ENCODE measurements around the gene IKBIP.
A peak's percentile ranks its signal among the peaks of the same experiment; 100 is the strongest.

The IKBIP gene

GRCh38 chr12:98591209-98591608, 53.4 kb downstream of the IKBIP start:
- H3K36me3 ChIP-seq (ENCODE audit: insufficient read depth, low read length): peaks cover 23% of the 10 kb centered on the region

GRCh38 chr12:98587084-98587483, 57.5 kb downstream of the IKBIP start:
- Histone ChIP-seq H3K27ac (ENCODE audit: low read length) (no peak overlapping the region), H4K20me1 (ENCODE audit: insufficient read depth, low read length) (no peaks in the 10 kb centered on the region), H3K36me3 (ENCODE audit: insufficient read depth, low read length) (no peaks in the 10 kb centered on the region), H2AFZ (ENCODE audit: low read depth, low read length) (no peak overlapping the region), H3K9ac (ENCODE audit: low read depth, low read length) (no peak overlapping the region), H3K9me3 (ENCODE audit: insufficient read depth, low read length, severe bottlenecking) (no peaks in the 10 kb centered on the region), H3K27me3 (ENCODE audit: insufficient read depth, low read length, poor library complexity) (no peaks in the 10 kb centered on the region), H3K79me2 (ENCODE audit: insufficient read depth, low read length) (no peaks in the 10 kb centered on the region), H3K4me3 (ENCODE audit: low read depth in 1 of 2, low read length in 2 of 2) (no peak overlapping the region), H3K4me1 (ENCODE audit: insufficient read depth, low read length) (no peaks in the 10 kb centered on the region), H3K4me2 (ENCODE audit: insufficient read depth, low read length) (no peak overlapping the region)
- TF ChIP-seq CTCF (IDR thresholded peaks at IDR 0.05; ENCODE audit: borderline replicate concordance, extremely low read depth, low read length, poor library complexity, severe bottlenecking) (no peak), EZH2 (IDR thresholded peaks at IDR 0.05; ENCODE audit: borderline replicate concordance, low read depth, low read length, severe bottlenecking) (no peak)
- no peak for DNase-seq
- no peak for ATAC-seq (ENCODE audit: insufficient read depth, low read depth)

More at GRCh38 chr12:98591209-98591608, 53.4 kb downstream of the IKBIP start:
- peaks cover 23% of the 10 kb centered on the region for H3K4me1 ChIP-seq (ENCODE audit: insufficient read depth, low read length)
- H3K27ac ChIP-seq (ENCODE audit: low read length): no peak overlapping the region
- no peak overlapping the region for H3K9ac ChIP-seq (ENCODE audit: low read depth, low read length)
- no peak for TF ChIP-seq EZH2 (IDR thresholded peaks at IDR 0.05; ENCODE audit: borderline replicate concordance, low read depth, low read length, severe bottlenecking)
- peak; percentile 12 for TF ChIP-seq CTCF (IDR thresholded peaks at IDR 0.05; ENCODE audit: borderline replicate concordance, extremely low read depth, low read length, poor library complexity, severe bottlenecking)
- H4K20me1 ChIP-seq (ENCODE audit: insufficient read depth, low read length): peaks cover 21% of the 10 kb centered on the region
- ATAC-seq (ENCODE audit: insufficient read depth, low read depth) (no peak), DNase-seq (no peak)
- H2AFZ ChIP-seq (ENCODE audit: low read depth, low read length): peak overlapping the region; percentile 47; the same call in 1 of the 2 replicates
- H3K4me2 ChIP-seq (ENCODE audit: insufficient read depth, low read length): no peak overlapping the region
- H3K9me3 ChIP-seq (ENCODE audit: insufficient read depth, low read length, severe bottlenecking): no peaks in the 10 kb centered on the region
- peaks cover 28% of the 10 kb centered on the region for H3K79me2 ChIP-seq (ENCODE audit: insufficient read depth, low read length)
- no peak overlapping the region for H3K4me3 ChIP-seq (ENCODE audit: low read depth in 1 of 2, low read length in 2 of 2)
- H3K27me3 ChIP-seq (ENCODE audit: insufficient read depth, low read length, poor library complexity): no peaks in the 10 kb centered on the region

- DNase-seq (no peak), ATAC-seq (ENCODE audit: insufficient read depth, low read depth) (no peak)
- Histone ChIP-seq H3K27me3 (ENCODE audit: insufficient read depth, low read length, poor library complexity) (no peaks in the 10 kb centered on the region), H4K20me1 (ENCODE audit: insufficient read depth, low read length) (no peaks in the 10 kb centered on the region), H3K27ac (ENCODE audit: low read length) (no peak overlapping the region), H3K9ac (ENCODE audit: low read depth, low read length) (no peak overlapping the region), H3K36me3 (ENCODE audit: insufficient read depth, low read length) (no peaks in the 10 kb centered on the region), H3K4me1 (ENCODE audit: insufficient read depth, low read length) (no peaks in the 10 kb centered on the region), H2AFZ (ENCODE audit: low read depth, low read length) (no peak overlapping the region), H3K4me2 (ENCODE audit: insufficient read depth, low read length) (no peak overlapping the region), H3K9me3 (ENCODE audit: insufficient read depth, low read length, severe bottlenecking) (no peaks in the 10 kb centered on the region), H3K79me2 (ENCODE audit: insufficient read depth, low read length) (no peaks in the 10 kb centered on the region), H3K4me3 (ENCODE audit: low read depth in 1 of 2, low read length in 2 of 2) (no peak overlapping the region)
- TF ChIP-seq CTCF (IDR thresholded peaks at IDR 0.05; ENCODE audit: borderline replicate concordance, extremely low read depth, low read length, poor library complexity, severe bottlenecking) (no peak), EZH2 (IDR thresholded peaks at IDR 0.05; ENCODE audit: borderline replicate concordance, low read depth, low read length, severe bottlenecking) (no peak)
These were observed 62.5 kb downstream of the IKBIP start for GRCh38 chr12:98582093-98582492.

- Histone ChIP-seq H4K20me1 (ENCODE audit: insufficient read depth, low read length) (no peaks in the 10 kb centered on the region), H3K79me2 (ENCODE audit: insufficient read depth, low read length) (no peaks in the 10 kb centered on the region), H3K9me3 (ENCODE audit: insufficient read depth, low read length, severe bottlenecking) (no peaks in the 10 kb centered on the region), H3K27me3 (ENCODE audit: insufficient read depth, low read length, poor library complexity) (no peaks in the 10 kb centered on the region), H3K4me2 (ENCODE audit: insufficient read depth, low read length) (no peak overlapping the region), H3K36me3 (ENCODE audit: insufficient read depth, low read length) (no peaks in the 10 kb centered on the region), H3K9ac (ENCODE audit: low read depth, low read length) (no peak overlapping the region), H3K4me3 (ENCODE audit: low read depth in 1 of 2, low read length in 2 of 2) (no peak overlapping the region), H3K4me1 (ENCODE audit: insufficient read depth, low read length) (no peaks in the 10 kb centered on the region), H3K27ac (ENCODE audit: low read length) (no peak overlapping the region), H2AFZ (ENCODE audit: low read depth, low read length) (no peak overlapping the region)
- DNase-seq: no peak
- no peak for ATAC-seq (ENCODE audit: insufficient read depth, low read depth)
- no peak for TF ChIP-seq CTCF (IDR thresholded peaks at IDR 0.05; ENCODE audit: borderline replicate concordance, extremely low read depth, low read length, poor library complexity, severe bottlenecking)
- TF ChIP-seq EZH2 (IDR thresholded peaks at IDR 0.05; ENCODE audit: borderline replicate concordance, low read depth, low read length, severe bottlenecking): no peak
These were observed 63.5 kb downstream of the IKBIP start for GRCh38 chr12:98581101-98581500.

All from DND-41 (cell line).